ENCODE measurements around the gene MTMR1. TPM values are rescaled to one million over a fixed set of nuclear protein-coding genes. Genes with fewer than 3 reads are reported as not detected.

The MTMR1 gene
- total RNA-seq, 2 donors from 2014 or later: 10.2 to 21.0 TPM

DNA sequence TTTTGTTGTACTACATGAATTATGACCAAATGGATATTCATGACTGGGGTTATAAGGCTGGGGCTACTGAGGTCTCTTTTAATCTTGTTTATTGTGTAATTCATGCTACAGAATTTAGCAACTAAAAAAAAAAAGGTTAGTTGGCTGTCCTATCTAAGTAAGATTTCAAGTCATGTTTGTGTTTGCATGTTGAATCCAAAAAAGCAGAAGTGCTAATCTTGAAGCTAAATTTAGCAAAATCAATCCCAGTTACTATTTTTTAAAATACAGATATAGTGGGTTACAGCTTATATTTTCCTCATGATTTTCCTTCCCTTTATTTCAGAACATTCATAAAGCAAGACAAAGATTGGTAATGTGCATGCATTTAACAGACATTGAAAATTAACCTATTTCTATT, 19.4 kb downstream of the MTMR1 start:
- no peak for TF ChIP-seq CTCF (IDR thresholded peaks at IDR 0.05)
- Histone ChIP-seq H3K36me3 (no peaks in the 10 kb centered on the region), H3K27me3 (no peaks in the 10 kb centered on the region), H3K4me1 (no peaks in the 10 kb centered on the region), H3K4me3 (no peak overlapping the region), H3K27ac (no peak overlapping the region), H3K9me3 (no peaks in the 10 kb centered on the region)
- no peak for DNase-seq (ENCODE audit: low spot score)

DNA sequence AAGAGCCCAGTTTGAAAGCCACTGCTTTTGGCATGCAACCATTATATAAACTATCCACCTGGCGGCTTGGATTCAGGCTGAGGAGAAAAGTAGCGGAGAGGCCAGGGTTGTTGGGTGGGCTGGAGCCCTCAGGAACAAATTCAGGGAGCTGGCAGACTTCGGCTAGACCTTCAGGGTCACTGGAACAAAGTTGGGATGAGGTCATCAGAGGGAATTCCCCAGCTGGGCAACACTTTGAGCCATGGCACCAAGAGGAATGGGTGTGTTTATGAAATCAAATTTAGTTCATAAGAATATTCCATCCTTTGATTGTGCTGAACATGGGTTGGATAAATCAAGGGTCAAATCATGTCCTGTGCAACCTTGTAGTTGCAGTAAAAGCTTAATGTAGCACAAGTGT, 22.0 kb downstream of the MTMR1 start:
- Histone ChIP-seq H3K4me1 (no peaks in the 10 kb centered on the region), H3K9me3 (no peaks in the 10 kb centered on the region), H3K27me3 (no peaks in the 10 kb centered on the region), H3K27ac (no peak overlapping the region), H3K4me3 (no peak overlapping the region), H3K36me3 (no peaks in the 10 kb centered on the region)
- no peak for DNase-seq (ENCODE audit: low spot score)
- TF ChIP-seq CTCF (IDR thresholded peaks at IDR 0.05): no peak

- no peaks in the 10 kb centered on the region for H3K4me1 ChIP-seq
- H3K9me3 ChIP-seq: no peaks in the 10 kb centered on the region
- no peak for TF ChIP-seq CTCF (IDR thresholded peaks at IDR 0.05)
- H3K27ac ChIP-seq: no peak overlapping the region
- H3K36me3 ChIP-seq: no peaks in the 10 kb centered on the region
- DNase-seq (ENCODE audit: low spot score): no peak
- H3K4me3 ChIP-seq: no peak overlapping the region
- H3K27me3 ChIP-seq: no peaks in the 10 kb centered on the region
Observed at GRCh38 chrX:150719621-150720020, 26.4 kb downstream of the MTMR1 start.

- Histone ChIP-seq H3K27me3 (no peaks in the 10 kb centered on the region), H3K36me3 (peaks cover 20% of the 10 kb centered on the region), H3K4me1 (no peaks in the 10 kb centered on the region), H3K9me3 (peaks cover 0 to 3% of the 10 kb centered on the region in 2 donors), H3K27ac (no peak overlapping the region), H3K4me3 (no peak overlapping the region)
- TF ChIP-seq CTCF (IDR thresholded peaks at IDR 0.05): no peak
- DNase-seq (ENCODE audit: low spot score): no peak
Observed at GRCh38 chrX:150729956-150730355, 36.8 kb downstream of the MTMR1 start.

GRCh38 chrX:150730719-150731118, 37.5 kb downstream of the MTMR1 start:
- no peak overlapping the region for H3K4me3 ChIP-seq
- H3K36me3 ChIP-seq: peaks cover 25% of the 10 kb centered on the region
- H3K27me3 ChIP-seq: no peaks in the 10 kb centered on the region
- H3K9me3 ChIP-seq: no peaks in the 10 kb centered on the region
- no peak for DNase-seq (ENCODE audit: low spot score)
- H3K4me1 ChIP-seq: no peaks in the 10 kb centered on the region
- H3K27ac ChIP-seq: no peak overlapping the region
- no peak for TF ChIP-seq CTCF (IDR thresholded peaks at IDR 0.05)

DNA sequence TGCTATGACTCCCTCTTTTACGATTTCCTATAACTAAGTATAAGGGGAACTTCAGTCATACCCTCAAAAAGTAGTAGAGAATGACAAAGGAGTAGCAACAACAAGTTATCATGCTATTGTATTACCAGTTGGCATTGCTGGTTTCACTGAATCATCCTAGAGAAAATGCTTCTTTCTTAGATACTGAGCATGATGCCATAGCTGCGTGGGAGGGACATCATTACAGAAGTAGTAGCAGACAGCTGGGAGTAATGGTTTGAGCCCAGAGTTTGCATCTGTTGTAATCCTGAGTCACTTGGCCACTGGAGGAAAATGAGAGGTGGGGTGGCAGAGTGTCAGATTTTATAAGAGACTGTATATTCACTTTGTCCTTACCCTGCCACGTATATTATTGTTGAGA, 38.6 kb downstream of the MTMR1 start:
- no peak for TF ChIP-seq CTCF (IDR thresholded peaks at IDR 0.05)
- Histone ChIP-seq H3K9me3 (no peaks in the 10 kb centered on the region), H3K27me3 (no peaks in the 10 kb centered on the region), H3K4me3 (no peak overlapping the region), H3K4me1 (no peaks in the 10 kb centered on the region), H3K27ac (no peak overlapping the region), H3K36me3 (peaks cover 28% of the 10 kb centered on the region)
- DNase-seq (ENCODE audit: low spot score): no peak
